ENCODE measurements around the gene PRDM16.

DNA sequence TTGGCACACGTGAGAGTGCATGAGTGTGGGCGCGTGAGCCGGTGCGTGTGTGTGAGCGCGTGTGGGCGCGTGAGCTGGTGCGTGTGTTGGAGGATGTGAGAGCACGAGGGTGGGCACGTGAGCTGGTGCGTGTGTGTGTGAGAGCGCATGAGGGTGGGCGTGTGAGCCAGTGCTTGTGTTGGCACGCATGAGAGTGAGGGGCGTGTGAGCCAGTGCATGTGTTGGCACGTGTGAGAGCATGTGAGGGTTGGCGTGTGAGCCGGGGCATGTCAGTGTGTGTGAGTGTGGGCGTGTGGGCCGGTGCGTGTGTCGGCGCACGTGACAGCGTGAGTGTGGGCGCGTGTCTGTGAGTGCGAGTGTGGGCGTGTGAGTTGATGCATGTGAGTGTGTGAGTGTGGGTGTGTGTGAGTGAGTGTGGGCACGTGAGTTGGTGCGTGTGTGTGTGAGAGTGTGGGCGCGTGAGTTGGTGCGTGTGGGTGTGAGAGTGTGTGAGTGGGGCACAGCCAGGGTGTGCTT, 339.8 kb downstream of the PRDM16 start:
- TF ChIP-seq, protein P1, sequence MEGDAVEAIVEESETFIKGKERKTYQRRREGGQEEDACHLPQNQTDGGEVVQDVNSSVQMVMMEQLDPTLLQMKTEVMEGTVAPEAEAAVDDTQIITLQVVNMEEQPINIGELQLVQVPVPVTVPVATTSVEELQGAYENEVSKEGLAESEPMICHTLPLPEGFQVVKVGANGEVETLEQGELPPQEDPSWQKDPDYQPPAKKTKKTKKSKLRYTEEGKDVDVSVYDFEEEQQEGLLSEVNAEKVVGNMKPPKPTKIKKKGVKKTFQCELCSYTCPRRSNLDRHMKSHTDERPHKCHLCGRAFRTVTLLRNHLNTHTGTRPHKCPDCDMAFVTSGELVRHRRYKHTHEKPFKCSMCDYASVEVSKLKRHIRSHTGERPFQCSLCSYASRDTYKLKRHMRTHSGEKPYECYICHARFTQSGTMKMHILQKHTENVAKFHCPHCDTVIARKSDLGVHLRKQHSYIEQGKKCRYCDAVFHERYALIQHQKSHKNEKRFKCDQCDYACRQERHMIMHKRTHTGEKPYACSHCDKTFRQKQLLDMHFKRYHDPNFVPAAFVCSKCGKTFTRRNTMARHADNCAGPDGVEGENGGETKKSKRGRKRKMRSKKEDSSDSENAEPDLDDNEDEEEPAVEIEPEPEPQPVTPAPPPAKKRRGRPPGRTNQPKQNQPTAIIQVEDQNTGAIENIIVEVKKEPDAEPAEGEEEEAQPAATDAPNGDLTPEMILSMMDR (IDR thresholded peaks at IDR 0.05) = no peak
- no peak for TF ChIP-seq POLR2A (IDR thresholded peaks at IDR 0.05)
